Measurements from ENCODE around the gene OPCML.

The OPCML gene

GRCh38 chr11:132878111-132878510 lies 654.2 kb downstream of the OPCML start:
- ATAC-seq, result no peak
- TF ChIP-seq TOX (CRISPR knock-in tag; IDR thresholded peaks at IDR 0.05; ENCODE audit: borderline replicate concordance) (no peak), TSHZ2 (CRISPR knock-in tag; IDR thresholded peaks at IDR 0.05) (no peak), ZNF565 (CRISPR knock-in tag; conservative IDR thresholded peaks at IDR 0.05; ENCODE audit: low read depth) (no peak), ZNF8 (CRISPR knock-in tag; IDR thresholded peaks at IDR 0.05) (no peak)

GRCh38 chr11:132876705-132877104 lies 655.6 kb downstream of the OPCML start:
- ATAC-seq, result no peak
- no peak for TF ChIP-seq CSRNP3 (CRISPR knock-in tag; IDR thresholded peaks at IDR 0.05)
- TF ChIP-seq ARNTL (CRISPR knock-in tag; IDR thresholded peaks at IDR 0.05; ENCODE audit: borderline replicate concordance, low read depth), result no peak
- no peak for TF ChIP-seq SNAI2 (CRISPR knock-in tag; IDR thresholded peaks at IDR 0.05)
- no peak for TF ChIP-seq CSDC2 (CRISPR knock-in tag; IDR thresholded peaks at IDR 0.05)
- no peak for TF ChIP-seq RARB (CRISPR knock-in tag; IDR thresholded peaks at IDR 0.05)
- TF ChIP-seq POU6F1 (CRISPR knock-in tag; IDR thresholded peaks at IDR 0.05; ENCODE audit: borderline replicate concordance, low read depth), result no peak
- no peak for TF ChIP-seq ZFP3 (CRISPR knock-in tag; IDR thresholded peaks at IDR 0.05)
- no peak for TF ChIP-seq ZC3H10 (CRISPR knock-in tag; IDR thresholded peaks at IDR 0.05)
- TF ChIP-seq OSR1 (CRISPR knock-in tag; IDR thresholded peaks at IDR 0.05), result no peak
- TF ChIP-seq PPARA (CRISPR knock-in tag; IDR thresholded peaks at IDR 0.05; ENCODE audit: borderline replicate concordance), result no peak
- TF ChIP-seq TCF4 (CRISPR knock-in tag; IDR thresholded peaks at IDR 0.05; ENCODE audit: borderline replicate concordance), result no peak
- no peak for TF ChIP-seq ZNF565 (CRISPR knock-in tag; conservative IDR thresholded peaks at IDR 0.05; ENCODE audit: low read depth)
- TF ChIP-seq GLIS3 (CRISPR knock-in tag; IDR thresholded peaks at IDR 0.05), result no peak

GRCh38 chr11:132876239-132876638 lies 656.1 kb downstream of the OPCML start:
- ATAC-seq, result no peak

More at GRCh38 chr11:132876239-132876638, 656.1 kb downstream of the OPCML start:
- TF ChIP-seq ZNF565 (CRISPR knock-in tag; conservative IDR thresholded peaks at IDR 0.05; ENCODE audit: low read depth) (no peak), ARNTL (CRISPR knock-in tag; IDR thresholded peaks at IDR 0.05; ENCODE audit: borderline replicate concordance, low read depth) (no peak), TOX (CRISPR knock-in tag; IDR thresholded peaks at IDR 0.05; ENCODE audit: borderline replicate concordance) (no peak), OSR1 (CRISPR knock-in tag; IDR thresholded peaks at IDR 0.05) (no peak), GLIS3 (CRISPR knock-in tag; IDR thresholded peaks at IDR 0.05) (no peak), RARB (CRISPR knock-in tag; IDR thresholded peaks at IDR 0.05) (no peak), ESRRG (CRISPR knock-in tag; IDR thresholded peaks at IDR 0.05) (no peak), ISL1 (CRISPR knock-in tag; IDR thresholded peaks at IDR 0.05) (no peak), TSHZ2 (CRISPR knock-in tag; IDR thresholded peaks at IDR 0.05) (no peak)

Measured in SK-N-SH treated with all-trans-retinoic acid at 6 μM for 48 hours (cell line).